ENCODE data around the gene UNC80. TPM values are rescaled to one million over a fixed set of nuclear protein-coding genes. Genes with fewer than 3 reads are reported as not detected.

The UNC80 gene, protein sequence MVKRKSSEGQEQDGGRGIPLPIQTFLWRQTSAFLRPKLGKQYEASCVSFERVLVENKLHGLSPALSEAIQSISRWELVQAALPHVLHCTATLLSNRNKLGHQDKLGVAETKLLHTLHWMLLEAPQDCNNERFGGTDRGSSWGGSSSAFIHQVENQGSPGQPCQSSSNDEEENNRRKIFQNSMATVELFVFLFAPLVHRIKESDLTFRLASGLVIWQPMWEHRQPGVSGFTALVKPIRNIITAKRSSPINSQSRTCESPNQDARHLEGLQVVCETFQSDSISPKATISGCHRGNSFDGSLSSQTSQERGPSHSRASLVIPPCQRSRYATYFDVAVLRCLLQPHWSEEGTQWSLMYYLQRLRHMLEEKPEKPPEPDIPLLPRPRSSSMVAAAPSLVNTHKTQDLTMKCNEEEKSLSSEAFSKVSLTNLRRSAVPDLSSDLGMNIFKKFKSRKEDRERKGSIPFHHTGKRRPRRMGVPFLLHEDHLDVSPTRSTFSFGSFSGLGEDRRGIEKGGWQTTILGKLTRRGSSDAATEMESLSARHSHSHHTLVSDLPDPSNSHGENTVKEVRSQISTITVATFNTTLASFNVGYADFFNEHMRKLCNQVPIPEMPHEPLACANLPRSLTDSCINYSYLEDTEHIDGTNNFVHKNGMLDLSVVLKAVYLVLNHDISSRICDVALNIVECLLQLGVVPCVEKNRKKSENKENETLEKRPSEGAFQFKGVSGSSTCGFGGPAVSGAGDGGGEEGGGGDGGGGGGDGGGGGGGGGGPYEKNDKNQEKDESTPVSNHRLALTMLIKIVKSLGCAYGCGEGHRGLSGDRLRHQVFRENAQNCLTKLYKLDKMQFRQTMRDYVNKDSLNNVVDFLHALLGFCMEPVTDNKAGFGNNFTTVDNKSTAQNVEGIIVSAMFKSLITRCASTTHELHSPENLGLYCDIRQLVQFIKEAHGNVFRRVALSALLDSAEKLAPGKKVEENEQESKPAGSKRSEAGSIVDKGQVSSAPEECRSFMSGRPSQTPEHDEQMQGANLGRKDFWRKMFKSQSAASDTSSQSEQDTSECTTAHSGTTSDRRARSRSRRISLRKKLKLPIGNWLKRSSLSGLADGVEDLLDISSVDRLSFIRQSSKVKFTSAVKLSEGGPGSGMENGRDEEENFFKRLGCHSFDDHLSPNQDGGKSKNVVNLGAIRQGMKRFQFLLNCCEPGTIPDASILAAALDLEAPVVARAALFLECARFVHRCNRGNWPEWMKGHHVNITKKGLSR (N-terminal part only)
- under 1 TPM in 1 of 3 donors, not detected in 2; 0.03 TPM for total RNA-seq

DNA sequence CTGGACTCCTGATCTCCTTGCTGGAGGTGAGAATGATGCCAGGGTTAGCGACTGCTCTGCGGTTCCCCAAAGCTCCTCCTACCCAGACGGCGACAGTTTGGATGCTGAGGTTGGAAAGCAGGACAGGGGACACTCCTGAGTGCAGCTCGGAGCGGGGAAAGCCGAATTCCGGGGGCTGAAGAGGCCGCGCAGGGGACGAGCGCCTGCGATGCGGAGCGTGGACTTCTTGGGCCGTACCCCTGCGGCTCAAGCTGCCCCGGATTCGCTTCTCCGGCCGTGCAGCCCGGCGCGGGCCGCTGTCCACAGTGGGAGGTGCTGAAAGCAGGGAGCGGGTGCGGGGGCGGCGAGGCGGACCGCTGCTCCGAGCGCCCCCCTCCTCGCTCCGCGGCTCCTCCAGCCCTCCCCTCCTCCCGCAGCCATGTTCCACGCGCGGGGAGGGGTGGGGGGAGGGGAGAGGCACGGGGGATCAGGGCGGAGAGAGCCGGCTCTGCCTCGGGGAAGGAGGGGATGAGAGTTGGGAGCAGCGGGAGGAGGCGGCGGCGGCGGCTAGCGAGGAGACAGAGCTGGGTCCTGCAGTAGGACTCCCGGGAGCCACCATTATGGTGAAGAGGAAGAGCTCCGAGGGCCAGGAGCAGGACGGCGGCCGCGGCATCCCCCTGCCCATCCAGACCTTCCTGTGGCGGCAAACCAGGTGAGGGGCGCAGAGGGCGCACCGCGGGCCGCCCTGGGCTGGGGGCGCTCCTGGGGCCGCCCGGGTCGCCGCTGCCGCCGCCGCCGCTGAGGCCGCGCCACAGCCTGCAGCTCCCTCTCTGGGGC is at the start of gene UNC80:
Gene UNC80, plus strand, starts transcription at position 359 of the 816 bp plus-strand sequence. Its CDS starts 241 bp downstream, at position 600.
- Mint-ChIP-seq H3K36me3 (ENCODE audit: insufficient read depth) (no peaks in the 10 kb centered on the region), H3K27me3 (ENCODE audit: low read depth) (peaks cover 24% of the 10 kb centered on the region), H3K9me3 (no peaks in the 10 kb centered on the region), H3K4me3 (no peak within 1 kb of the TSS), H3K4me1 (ENCODE audit: low read depth) (peaks cover 4% of the 10 kb centered on the region)
- DNase-seq (no peak), ATAC-seq (no peak)

DNA sequence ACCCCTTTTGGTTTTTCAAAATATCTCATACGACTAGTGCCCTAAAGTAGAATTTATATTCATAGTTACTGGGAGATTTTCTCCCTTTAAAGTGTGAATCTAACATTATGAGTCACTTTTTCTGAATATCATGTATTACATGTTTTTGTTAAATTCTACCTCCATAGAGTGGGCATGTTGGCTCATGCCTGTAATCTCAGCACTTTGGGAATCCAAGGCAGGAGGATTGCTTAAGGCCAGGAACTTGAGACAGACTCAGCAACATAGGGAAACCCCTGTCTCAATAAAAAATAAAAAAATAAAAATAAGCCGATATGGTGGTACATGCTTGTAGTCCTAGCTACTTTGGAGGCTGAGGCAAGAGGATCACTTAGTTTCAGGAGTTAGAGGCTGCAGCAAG is 45.3 kb upstream of the UNC80 start:
- Mint-ChIP-seq H3K36me3 (ENCODE audit: insufficient read depth) (no peaks in the 10 kb centered on the region), H3K4me1 (ENCODE audit: low read depth) (no peaks in the 10 kb centered on the region)
- no peak for DNase-seq

GRCh38 chr2:209727077-209727476 is 44.6 kb upstream of the UNC80 start:
- no peaks in the 10 kb centered on the region for H3K4me1 Mint-ChIP-seq (ENCODE audit: low read depth)
- ATAC-seq (no peak), DNase-seq (no peak)
- no peak overlapping the region for H3K4me3 Mint-ChIP-seq
- H3K27me3 Mint-ChIP-seq (ENCODE audit: low read depth) = no peaks in the 10 kb centered on the region
- no peaks in the 10 kb centered on the region for H3K36me3 Mint-ChIP-seq (ENCODE audit: insufficient read depth)
- H3K9me3 Mint-ChIP-seq = no peaks in the 10 kb centered on the region

More for the DNA sequence above, 45.3 kb upstream of the UNC80 start:
- no peaks in the 10 kb centered on the region for H3K27me3 Mint-ChIP-seq (ENCODE audit: low read depth)
- no peak for ATAC-seq
- no peak overlapping the region for H3K4me3 Mint-ChIP-seq
- H3K9me3 Mint-ChIP-seq = no peaks in the 10 kb centered on the region

- ATAC-seq (no peak), DNase-seq (no peak)
- Mint-ChIP-seq H3K36me3 (ENCODE audit: insufficient read depth) (no peaks in the 10 kb centered on the region), H3K27me3 (ENCODE audit: low read depth) (no peaks in the 10 kb centered on the region), H3K9me3 (no peaks in the 10 kb centered on the region), H3K4me1 (ENCODE audit: low read depth) (no peaks in the 10 kb centered on the region), H3K4me3 (no peak overlapping the region)
Measured at GRCh38 chr2:209734805-209735204, 36.8 kb upstream of the UNC80 start.

DNA sequence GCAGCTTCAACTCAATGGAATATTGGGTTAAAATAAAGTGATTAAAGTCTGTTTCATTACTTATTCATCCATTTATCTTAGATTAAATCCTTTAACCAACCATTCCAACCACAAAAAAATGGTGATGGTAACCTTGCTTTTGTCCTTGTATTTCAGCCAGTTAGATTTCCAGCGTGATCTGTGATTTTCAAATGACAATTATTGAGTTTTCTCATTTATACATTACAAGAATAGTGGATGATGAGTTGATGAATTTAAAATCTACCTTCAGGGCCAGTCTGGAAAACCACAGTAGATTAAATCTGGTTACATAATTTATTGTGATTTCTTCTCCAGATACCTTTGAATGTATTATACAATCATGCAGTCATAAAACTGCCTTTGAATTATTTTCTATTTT is 29.7 kb upstream of the UNC80 start:
- no peaks in the 10 kb centered on the region for H3K27me3 Mint-ChIP-seq (ENCODE audit: low read depth)
- no peaks in the 10 kb centered on the region for H3K4me1 Mint-ChIP-seq (ENCODE audit: low read depth)
- DNase-seq (no peak), ATAC-seq (no peak)
- H3K9me3 Mint-ChIP-seq = peaks cover 5% of the 10 kb centered on the region
- no peaks in the 10 kb centered on the region for H3K36me3 Mint-ChIP-seq (ENCODE audit: insufficient read depth)
- H3K4me3 Mint-ChIP-seq = no peak overlapping the region

DNA sequence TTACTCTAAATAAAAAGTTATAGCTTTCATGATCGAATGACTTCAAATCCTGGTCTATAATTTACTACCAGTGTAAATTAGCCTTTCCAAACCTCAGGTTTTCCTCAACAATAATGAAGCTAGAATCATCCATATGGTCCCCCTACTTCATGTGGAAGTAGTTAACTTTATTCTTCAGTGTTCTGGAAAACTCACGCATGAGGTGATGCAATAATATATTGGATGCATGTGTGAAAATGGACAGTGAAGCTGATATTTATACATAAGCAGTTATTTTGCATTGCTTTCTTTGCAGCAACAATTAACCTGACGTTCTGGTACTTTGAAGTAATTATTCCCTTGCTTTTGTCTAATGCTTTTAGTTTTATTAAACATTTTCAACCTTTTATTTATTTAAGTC is 18.6 kb upstream of the UNC80 start:
- DNase-seq (no peak), ATAC-seq (no peak)
- Mint-ChIP-seq H3K4me1 (ENCODE audit: low read depth) (no peaks in the 10 kb centered on the region), H3K9me3 (no peaks in the 10 kb centered on the region), H3K27me3 (ENCODE audit: low read depth) (peaks cover 2% of the 10 kb centered on the region), H3K4me3 (no peak overlapping the region), H3K36me3 (ENCODE audit: insufficient read depth) (no peaks in the 10 kb centered on the region)

GRCh38 chr2:209757163-209757562 is 14.5 kb upstream of the UNC80 start:
- Mint-ChIP-seq H3K4me1 (ENCODE audit: low read depth) (no peaks in the 10 kb centered on the region), H3K4me3 (no peak overlapping the region), H3K9me3 (no peaks in the 10 kb centered on the region), H3K36me3 (ENCODE audit: insufficient read depth) (no peaks in the 10 kb centered on the region), H3K27me3 (ENCODE audit: low read depth) (peaks cover 2% of the 10 kb centered on the region)
- no peak for DNase-seq
- ATAC-seq = no peak

GRCh38 chr2:209761566-209761965 is 10.1 kb upstream of the UNC80 start:
- Mint-ChIP-seq H3K9me3 (no peaks in the 10 kb centered on the region), H3K27me3 (ENCODE audit: low read depth) (peaks cover under 1% of the 10 kb centered on the region), H3K36me3 (ENCODE audit: insufficient read depth) (no peaks in the 10 kb centered on the region), H3K4me1 (ENCODE audit: low read depth) (no peaks in the 10 kb centered on the region), H3K4me3 (no peak overlapping the region)
- no peak for ATAC-seq
- no peak for DNase-seq

DNA sequence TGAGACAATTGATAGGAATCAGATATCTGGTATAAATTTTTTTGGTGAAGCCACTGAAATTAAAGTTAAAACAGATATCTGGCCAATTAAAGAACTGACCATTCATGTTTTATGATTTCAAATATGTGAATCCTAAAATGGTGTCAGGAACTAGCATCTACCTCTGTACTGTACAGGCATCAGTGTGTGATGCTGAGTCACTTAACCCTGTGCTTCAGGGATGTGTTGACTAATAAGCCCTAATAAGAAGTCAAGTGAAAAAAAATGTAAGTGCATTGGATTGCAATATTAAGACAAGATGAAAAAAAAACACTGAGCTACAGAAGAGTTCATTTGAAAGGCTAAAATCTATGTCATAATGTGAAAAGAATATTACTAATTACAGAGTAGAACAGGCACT is 9.1 kb upstream of the UNC80 start:
- Mint-ChIP-seq H3K4me3 (no peak overlapping the region), H3K9me3 (no peaks in the 10 kb centered on the region), H3K4me1 (ENCODE audit: low read depth) (no peaks in the 10 kb centered on the region), H3K36me3 (ENCODE audit: insufficient read depth) (no peaks in the 10 kb centered on the region), H3K27me3 (ENCODE audit: low read depth) (no peaks in the 10 kb centered on the region)
- ATAC-seq (no peak), DNase-seq (no peak)

- Mint-ChIP-seq H3K4me3 (no peak overlapping the region), H3K27me3 (ENCODE audit: low read depth) (no peaks in the 10 kb centered on the region), H3K9me3 (no peaks in the 10 kb centered on the region), H3K4me1 (ENCODE audit: low read depth) (no peaks in the 10 kb centered on the region), H3K36me3 (ENCODE audit: insufficient read depth) (no peaks in the 10 kb centered on the region)
- DNase-seq = no peak
- ATAC-seq = no peak
Measured at GRCh38 chr2:209763106-209763505, 8.5 kb upstream of the UNC80 start.

DNA sequence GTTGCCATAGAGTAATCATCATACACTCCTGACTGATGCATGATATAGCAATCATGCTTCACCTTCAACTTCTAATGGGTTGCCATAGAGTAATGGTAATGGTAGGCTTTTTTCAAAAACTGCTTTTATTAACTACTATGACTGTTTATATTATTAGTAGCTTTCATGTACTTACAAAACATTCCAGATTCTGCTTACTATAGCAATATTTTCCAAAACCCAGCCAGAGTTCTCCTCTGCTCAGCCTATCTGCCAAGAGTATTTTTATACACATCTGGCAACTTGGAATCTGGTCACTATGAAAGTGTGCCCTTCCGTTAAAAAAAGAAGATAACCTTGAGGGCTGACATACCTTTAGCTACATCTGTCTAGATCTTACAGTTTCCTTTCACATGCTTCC is 5.0 kb upstream of the UNC80 start:
- Mint-ChIP-seq H3K36me3 (ENCODE audit: insufficient read depth) (no peaks in the 10 kb centered on the region), H3K4me1 (ENCODE audit: low read depth) (peaks cover 4% of the 10 kb centered on the region), H3K9me3 (no peaks in the 10 kb centered on the region), H3K4me3 (no peak overlapping the region), H3K27me3 (ENCODE audit: low read depth) (peaks cover 16% of the 10 kb centered on the region)
- DNase-seq = no peak
- no peak for ATAC-seq

DNA sequence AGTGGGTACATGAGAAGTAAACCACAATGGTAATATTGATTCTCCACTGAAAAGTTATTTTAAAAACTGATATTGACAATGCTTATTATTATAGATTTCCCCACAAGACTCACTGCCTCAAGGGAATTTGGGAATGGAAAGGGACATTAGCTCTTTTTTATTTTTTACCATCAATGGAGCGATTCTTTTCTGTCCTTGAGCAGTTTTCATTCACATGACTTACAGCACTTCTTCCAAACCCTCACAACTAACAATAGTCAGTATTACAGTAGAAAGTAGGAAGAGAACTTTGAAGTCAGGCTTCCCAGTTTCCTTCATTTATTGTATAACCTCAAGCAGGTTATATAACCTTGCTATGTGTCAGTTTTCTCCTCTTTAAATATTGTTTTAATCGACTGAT is 4.3 kb upstream of the UNC80 start:
- H3K27me3 Mint-ChIP-seq (ENCODE audit: low read depth) = peaks cover 16% of the 10 kb centered on the region
- DNase-seq (no peak), ATAC-seq (no peak)
- no peaks in the 10 kb centered on the region for H3K9me3 Mint-ChIP-seq
- H3K4me1 Mint-ChIP-seq (ENCODE audit: low read depth) = peaks cover 4% of the 10 kb centered on the region
- H3K4me3 Mint-ChIP-seq = no peak overlapping the region
- H3K36me3 Mint-ChIP-seq (ENCODE audit: insufficient read depth) = no peaks in the 10 kb centered on the region

DNA sequence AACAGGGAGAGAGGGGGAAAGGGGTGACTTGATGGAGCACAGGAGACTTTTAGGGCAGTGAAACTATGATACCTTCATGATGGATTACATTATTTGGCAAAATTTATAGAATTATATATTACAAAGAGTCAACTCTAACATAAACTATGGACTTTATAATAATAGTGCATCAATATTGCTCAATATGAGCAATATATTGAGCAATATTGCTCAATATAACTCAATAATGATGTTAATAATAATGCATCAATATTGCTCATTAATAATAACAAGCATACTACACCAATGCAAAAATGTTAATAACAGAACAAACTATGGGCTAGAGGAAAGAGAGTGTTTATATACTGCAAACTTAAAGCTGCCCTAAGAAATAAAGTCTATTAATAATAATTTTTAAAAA is 3.1 kb upstream of the UNC80 start:
- Mint-ChIP-seq H3K36me3 (ENCODE audit: insufficient read depth) (no peaks in the 10 kb centered on the region), H3K27me3 (ENCODE audit: low read depth) (peaks cover 24% of the 10 kb centered on the region), H3K4me1 (ENCODE audit: low read depth) (peaks cover 4% of the 10 kb centered on the region), H3K9me3 (no peaks in the 10 kb centered on the region), H3K4me3 (no peak overlapping the region)
- ATAC-seq (no peak), DNase-seq (no peak)
